Stimulated activated CD8-positive, alpha-beta memory T cell treated with anti-CD3 and anti-CD28 coated beads, Interleukin-2, amount 100 ng/mL, for 1 hour (primary cell): Measurements from ENCODE around the gene PLCB3.

ENCODE experiments used
- DNase-seq, 2 donors: peaks; one replicate each; pipeline ENCODE4 v3.0.0-alpha.2; 2020; ENCODE audit warnings: low read depth in 2 of 2

Gene PLCB3

DNA sequence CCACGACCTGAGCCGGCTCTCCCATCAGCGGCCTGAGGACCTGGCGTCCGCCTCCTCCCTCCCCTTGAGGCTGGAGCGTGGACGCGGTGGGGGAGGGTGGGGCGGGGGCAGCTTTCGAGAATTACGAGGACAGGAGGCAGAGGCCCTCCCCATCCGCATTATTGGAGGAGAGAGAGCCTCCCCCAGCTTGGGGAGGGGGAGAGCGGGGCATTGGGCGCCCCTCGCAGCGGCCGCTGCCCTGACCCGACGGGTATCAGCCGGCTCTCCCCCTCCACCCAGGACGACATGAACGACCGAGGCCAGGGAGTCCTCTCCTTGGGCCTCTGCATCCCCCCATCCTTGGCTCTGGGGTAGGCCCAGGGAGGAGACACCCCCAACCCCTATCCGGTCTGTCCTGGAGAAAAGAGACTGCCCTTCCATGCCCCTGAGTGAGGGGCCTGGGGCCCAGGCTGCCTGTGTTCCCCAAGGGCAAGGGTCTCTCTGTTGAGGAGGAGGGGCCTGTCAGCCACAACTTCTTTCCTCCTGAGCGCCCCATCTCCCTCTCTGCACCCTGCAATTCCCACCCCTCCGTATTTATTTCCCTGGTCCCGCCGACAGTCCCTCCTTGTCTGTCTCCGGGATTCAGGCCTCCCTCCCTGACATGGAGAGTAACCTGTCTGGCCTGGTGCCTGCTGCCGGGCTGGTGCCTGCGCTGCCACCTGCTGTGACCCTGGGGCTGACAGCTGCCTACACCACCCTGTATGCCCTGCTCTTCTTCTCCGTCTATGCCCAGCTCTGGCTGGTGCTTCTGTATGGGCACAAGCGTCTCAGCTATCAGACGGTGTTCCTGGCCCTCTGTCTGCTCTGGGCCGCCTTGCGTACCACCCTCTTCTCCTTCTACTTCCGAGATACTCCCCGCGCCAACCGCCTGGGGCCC is 34.8 kb downstream of the PLCB3 start:
- DNase-seq = no peak

DNA sequence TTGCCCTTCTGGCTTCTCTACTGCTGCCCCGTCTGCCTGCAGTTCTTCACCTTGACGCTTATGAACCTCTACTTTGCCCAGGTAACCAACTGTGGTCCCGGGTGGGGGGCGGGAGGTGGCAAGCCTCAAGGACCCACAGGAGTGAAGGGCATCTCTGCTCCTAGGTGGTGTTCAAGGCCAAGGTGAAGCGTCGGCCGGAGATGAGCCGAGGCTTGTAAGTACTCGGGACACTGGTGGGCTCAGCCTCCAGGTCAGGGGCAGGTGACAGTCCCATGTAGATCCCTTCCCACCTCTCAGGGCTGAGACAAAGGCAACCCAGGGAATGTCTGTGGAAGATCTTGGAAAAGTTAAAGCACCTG is 35.5 kb downstream of the PLCB3 start:
- DNase-seq = no peak

DNA sequence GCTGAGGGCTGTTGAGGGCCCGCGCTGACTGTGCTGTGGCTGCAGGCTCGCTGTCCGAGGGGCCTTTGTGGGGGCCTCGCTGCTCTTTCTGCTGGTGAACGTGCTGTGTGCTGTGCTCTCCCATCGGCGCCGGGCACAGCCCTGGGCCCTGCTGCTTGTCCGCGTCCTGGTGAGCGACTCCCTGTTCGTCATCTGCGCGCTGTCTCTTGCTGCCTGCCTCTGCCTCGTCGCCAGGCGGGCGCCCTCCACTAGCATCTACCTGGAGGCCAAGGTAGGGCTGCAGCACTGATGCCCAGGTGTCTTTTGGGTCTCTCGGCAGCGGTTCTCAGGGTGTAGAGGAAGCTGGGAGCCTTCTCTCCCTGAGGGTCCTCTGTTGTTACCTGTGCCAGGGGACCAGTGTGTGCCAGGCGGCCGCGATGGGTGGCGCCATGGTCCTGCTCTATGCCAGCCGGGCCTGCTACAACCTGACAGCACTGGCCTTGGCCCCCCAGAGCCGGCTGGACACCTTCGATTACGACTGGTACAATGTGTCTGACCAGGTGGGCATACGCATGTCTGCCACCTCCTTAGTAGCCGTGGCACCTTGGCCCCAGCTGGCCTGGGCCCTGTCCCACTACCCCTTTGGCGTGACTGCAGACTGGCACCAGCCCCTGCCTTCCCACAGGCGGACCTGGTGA is 36.5 kb downstream of the PLCB3 start:
- no peak for DNase-seq

DNA sequence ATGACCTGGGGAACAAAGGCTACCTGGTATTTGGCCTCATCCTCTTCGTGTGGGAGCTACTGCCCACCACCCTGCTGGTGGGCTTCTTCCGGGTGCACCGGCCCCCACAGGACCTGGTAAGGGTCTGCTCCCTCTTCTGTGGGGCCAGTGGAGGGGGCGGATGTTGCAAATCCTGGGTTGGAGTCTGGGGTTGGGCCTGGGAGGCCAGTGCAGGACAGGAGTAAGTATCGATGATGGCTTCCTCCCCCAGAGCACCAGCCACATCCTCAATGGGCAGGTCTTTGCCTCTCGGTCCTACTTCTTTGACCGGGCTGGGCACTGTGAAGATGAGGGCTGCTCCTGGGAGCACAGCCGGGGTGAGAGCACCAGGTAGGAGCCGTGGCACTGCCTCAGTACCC is 37.0 kb downstream of the PLCB3 start:
- DNase-seq = no peak

DNA sequence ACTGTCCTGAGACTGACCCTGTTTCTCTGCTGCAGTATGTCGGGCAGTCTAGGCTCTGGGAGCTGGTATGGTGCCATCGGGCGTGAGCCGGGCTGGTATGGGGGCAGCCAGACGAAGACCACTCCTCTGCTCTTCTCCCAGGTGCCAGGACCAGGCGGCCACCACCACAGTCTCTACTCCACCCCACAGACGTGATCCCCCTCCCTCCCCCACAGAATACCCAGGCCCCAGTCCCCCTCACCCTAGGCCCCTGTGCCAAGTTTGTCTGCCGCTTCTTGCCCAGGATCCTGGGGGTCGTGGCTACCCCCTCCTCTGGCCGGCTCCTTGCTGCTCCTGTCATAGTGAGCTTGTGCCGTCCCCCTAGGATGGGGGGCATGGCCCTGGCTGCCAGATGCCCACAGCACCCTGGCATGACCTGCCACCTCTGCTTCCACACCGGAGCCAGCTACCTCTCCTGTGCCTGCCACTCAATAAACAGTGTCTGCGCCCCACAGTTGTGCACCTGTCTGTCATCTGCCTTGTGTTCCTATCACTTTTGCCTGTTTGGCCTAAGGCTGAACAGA is 37.8 kb downstream of the PLCB3 start:
- no peak for DNase-seq

DNA sequence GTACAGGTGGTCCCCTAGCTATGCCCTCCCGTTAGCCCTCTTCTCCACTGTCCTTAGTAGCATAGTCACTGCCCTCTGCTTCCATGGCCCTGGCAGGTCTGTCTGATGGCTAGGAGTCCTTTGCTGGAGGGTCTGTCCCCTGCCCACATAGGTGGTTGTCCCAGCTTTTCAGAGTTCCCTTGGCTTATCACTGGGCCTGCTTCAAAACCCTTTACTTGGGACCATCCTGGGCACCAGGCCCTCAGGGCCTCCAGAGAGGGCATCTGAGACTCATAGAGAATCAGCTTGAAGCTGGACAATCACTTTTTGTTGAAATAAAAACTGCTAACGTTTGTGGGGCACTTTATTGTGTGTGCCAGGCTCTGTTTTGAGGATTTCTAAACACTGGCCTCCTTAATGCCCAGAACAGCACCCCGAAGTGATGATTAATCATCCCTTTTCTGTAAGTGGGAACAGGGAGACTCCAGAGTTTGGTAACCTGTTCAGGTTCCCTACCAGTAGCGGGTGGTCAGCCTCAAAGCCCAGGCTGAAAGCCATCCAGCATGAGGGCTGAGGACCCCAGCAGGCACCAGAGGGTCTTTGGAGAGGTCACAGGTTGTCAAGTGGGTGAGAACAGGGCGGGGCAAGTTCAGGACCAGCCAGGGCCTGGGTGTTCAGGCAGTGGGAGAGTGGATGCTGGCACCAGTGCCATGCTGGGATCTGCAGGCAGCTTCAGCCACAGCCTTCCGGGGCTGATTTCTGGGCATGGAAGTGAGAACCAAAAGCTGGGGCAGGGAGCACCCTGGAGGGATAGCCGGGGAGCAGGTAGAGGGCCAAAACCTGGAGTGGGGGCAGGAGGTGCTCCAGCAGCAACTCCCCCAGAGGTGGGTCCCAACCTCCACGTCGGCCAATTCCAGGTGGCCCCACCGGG is 39.3 kb downstream of the PLCB3 start:
- no peak for DNase-seq

DNA sequence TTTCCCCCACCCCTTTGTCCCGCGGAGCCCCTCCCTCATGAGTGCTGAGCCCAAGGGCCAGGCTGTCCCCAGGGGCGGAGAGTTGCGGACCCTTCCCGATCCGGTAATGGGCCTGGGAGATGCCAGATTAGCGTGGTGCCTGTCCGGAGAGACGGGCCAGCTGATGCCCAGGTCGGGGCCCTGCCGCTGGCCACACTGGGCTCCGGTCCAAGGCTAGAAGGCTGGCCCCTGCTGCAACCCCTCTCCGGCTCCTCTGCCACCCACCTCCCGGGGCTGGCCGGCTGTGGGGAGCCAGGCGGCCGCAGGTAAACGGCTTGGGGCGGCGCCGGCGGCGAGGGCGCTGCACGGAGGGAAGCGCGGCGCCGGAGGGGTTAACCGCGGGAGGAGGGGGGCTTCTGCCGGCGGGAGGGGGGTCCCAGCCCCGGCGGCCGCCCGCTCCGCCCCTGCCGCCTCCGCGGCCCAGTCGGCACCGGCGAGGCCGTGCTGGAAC is 40.0 kb downstream of the PLCB3 start, which contains the start of gene KCNK4:
Gene KCNK4, plus strand, starts transcription at position 41 of the 490 bp plus-strand sequence. CDS start 1,717 bp downstream, outside the sequence.
- DNase-seq = no peak

DNA sequence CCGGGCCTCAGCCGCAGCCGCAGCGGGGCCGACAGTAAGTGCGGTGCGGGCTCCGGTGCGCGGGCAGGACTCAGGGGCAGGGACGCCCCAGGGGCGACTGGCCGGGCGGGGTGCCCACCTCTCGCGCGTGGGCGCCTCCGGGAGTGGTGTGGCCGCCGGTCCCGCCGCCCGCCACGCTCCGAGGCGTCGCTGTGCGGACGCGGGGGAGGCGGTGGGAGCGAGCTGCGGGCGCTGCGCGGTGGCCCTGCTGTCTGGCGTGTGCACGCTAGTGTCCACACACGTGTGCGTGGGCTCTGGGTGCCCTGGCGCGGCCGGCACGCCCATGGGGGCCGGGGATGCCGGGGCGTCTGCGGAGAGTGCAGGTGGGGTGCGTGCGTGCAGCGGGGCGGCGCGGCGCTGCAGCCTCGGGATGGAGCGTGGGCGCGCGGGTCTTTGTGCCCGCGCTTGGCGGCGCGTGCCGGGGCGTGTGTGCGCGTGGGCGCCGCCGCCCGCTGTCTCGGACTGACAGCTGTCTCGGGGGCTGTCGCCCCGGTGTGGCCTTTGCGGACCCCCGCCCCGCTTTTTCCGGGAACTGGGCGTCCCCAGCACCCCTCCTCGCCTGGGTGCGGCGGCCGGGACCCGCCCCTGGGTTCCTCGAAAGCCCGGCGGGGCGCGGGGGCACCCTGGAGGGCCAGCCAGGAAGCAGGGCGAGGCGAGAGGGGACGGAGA is 40.6 kb downstream of the PLCB3 start:
- no peak for DNase-seq

DNA sequence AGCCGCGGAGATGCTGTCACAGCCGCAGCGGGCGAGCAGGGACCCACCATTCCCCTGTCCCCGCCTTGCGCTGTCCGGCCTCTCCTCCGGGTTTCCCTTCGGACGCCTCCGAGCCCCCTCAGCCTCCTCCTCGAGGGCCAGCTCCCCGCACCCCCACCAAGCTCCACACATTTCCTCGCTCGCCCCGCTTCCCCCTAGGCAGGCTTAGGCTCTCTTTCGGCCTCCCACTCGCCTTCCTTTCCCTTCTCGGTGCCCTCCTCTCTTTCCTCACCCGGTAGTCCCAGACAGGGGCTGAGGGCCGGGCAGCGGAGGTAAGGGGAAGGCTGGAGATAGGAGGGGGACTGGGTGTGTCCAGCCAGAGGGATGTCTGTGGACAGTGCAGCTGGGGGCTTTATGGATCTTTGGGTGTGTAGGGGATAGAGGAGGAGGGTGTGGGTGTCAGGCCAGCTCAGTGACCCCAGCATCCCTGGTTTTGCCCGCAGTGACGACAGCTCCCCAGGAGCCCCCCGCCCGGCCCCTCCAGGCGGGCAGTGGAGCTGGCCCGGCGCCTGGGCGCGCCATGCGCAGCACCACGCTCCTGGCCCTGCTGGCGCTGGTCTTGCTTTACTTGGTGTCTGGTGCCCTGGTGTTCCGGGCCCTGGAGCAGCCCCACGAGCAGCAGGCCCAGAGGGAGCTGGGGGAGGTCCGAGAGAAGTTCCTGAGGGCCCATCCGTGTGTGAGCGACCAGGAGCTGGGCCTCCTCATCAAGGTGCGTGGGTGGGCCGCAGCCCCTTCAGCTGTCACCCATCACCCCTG is 41.3 kb downstream of the PLCB3 start:
- DNase-seq = no peak

DNA sequence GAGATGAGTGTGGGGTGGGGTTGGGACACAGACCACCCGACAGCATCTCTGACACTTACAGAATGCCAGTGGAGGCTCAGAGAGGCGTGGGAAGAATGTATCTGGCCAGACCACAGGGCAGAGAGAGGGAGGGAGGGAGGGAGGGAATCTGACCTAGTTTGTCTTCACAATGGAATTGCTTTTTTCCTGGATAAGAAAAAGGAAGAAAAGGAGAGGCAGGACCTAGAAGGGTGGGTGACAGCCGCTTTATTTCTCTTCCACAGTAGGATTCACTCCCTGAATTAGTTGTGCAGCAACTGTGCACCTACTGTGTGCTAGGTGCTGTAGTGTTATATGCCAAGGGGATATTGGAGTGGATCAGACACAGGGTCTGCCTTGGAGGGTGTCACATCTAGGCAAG is 43.4 kb downstream of the PLCB3 start:
- DNase-seq = no peak

DNA sequence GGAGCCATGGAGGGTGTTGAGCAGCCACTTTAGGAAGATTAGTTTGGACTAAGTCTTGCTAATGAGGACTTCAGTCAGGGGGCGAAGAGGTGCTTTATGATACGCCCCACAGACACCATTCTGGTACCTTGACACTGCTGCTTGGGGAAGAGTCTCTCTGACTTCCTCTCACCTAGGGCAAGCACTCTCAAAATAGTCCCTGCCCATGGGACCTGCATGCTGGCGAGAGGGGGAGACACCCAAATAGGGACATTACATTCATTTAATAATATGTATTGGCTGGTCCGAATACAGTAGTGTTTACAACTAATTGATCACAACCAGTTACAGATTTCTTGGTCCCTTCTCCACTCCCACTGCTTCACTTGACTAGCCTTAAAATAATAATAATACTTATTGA is 44.4 kb downstream of the PLCB3 start:
- no peak for DNase-seq

DNA sequence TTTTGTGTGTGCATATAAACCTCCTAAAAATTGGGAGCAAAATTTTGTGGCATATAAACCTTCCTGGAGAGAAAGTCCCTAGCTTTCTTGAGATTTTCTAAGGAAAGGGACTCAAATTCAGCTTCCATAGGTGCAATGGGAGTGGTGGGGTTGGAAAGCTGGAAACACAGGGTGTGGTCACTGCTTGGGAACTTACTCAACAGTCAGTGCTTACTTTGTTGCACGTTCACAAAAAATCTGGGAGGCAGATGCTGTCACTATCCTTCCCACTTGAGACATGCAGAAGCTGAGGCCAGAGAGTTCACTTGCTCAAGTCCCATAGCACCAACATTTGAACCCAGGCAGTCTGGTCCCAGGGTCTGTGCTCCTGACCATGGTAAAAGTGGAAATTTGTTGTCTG is 44.9 kb downstream of the PLCB3 start:
- no peak for DNase-seq

DNA sequence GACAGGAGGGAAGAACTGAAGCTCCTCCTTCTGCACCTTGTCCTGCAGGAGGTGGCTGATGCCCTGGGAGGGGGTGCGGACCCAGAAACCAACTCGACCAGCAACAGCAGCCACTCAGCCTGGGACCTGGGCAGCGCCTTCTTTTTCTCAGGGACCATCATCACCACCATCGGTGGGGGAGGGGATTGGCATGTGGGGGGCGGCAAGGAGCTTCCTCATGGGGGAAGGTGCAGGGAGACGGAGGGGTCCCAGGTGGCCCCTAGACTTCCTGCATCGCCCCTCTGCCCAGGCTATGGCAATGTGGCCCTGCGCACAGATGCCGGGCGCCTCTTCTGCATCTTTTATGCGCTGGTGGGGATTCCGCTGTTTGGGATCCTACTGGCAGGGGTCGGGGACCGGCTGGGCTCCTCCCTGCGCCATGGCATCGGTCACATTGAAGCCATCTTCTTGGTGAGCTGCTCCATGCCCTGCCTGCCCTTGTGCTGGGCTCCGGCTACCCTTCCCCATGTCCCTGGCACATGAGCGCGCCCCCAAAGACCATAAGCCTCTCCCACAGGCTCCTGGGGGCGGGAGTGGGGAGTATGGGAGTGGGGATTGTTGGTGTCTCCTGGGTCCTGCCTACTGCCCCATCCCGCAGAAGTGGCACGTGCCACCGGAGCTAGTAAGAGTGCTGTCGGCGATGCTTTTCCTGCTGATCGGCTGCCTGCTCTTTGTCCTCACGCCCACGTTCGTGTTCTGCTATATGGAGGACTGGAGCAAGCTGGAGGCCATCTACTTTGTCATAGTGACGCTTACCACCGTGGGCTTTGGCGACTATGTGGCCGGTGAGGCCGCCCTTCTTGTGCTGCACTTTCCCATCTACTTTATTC is 45.7 kb downstream of the PLCB3 start:
- DNase-seq = no peak

DNA sequence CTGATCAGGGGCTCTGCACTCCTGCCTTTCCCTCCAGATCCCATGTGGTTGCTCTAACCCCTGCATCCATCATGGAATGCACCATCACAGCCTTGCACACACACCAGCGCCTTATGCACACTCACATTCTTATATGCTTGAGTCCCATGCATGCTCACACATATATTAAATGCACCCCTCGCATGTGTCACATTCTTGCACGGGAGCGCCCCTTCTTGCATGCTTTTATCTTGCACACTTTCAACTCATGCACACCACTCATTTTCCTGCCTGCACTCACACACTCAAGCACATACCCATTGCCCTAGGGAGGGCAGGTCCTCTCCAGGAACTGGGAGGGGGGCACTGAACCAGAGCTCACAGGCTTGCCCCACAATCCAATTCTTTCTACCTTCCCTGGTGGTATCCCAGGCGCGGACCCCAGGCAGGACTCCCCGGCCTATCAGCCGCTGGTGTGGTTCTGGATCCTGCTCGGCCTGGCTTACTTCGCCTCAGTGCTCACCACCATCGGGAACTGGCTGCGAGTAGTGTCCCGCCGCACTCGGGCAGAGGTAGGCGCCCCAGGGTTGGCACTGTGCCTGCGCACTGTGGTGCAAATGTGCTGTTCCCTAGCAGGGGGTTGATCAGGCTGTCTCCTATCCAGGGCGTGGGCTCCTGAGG is 46.5 kb downstream of the PLCB3 start:
- no peak for DNase-seq

DNA sequence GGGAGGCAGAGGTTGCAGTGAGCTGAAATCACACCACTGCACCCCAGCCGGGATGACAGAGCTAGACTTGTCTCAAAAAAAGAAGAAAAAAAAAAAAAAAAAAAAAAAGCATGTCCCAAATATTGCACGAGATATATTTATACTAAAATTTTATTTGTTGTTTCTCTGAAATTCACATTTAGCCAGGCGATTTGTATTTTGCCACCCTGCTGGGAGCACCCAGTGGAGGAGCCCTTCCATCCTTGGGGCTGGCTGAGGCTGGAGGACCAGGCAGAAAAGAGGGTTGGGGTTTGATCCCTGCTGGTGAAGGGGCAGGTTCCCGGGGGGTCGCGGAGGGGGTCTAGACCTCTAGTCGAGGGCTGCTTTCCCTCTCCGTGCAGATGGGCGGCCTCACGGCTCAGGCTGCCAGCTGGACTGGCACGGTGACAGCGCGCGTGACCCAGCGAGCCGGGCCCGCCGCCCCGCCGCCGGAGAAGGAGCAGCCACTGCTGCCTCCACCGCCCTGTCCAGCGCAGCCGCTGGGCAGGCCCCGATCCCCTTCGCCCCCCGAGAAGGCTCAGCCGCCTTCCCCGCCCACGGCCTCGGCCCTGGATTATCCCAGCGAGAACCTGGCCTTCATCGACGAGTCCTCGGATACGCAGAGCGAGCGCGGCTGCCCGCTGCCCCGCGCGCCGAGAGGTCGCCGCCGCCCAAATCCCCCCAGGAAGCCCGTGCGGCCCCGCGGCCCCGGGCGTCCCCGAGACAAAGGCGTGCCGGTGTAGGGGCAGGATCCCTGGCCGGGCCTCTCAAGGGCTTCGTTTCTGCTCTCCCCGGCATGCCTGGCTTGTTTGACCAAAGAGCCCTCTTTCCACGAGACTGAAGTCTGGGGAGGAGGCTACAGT is 47.9 kb downstream of the PLCB3 start:
- DNase-seq = no peak

DNA sequence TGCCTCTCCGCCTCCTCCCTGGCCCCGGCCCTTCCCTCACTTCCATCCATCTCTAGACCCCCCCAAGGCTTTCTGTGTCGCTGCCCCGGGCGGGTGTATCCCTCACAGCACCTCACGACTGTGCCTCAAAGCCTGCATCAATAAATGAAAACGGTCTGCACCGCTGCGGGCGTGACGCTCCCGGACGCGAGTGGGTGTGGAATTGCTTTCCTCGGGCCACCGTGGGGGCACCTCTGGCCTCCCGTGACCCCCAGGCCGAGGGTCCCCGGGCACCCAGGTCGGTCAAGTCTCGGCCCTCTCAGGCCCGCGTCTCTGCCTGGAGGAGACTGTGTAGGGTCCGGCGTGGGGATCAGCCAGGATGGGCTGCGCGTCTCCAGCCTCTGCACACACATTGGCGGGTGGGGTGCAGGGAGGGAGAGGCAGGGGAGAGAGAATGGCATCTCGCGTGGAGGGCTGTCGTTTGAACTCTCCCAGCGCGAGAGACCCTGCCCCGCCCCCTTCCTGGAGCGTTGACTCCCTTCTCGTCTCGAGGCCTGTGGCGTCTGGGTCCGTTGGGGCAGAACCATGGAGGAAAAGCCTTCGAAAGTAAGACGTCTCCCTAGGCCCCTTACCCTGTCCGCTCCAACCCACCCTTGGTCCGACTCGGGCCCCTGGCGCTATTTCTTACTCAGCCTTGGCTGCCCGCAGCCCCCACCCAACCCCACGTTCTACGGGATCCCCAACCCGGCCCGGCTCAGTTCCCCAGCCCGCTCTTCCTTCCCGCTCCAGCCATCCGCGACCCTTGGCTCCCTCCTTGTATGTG is 48.7 kb downstream of the PLCB3 start, which contains the start of gene CATSPERZ:
Gene CATSPERZ, plus strand, starts transcription at position 512 of the 802 bp plus-strand sequence. Its CDS starts 53 bp downstream, at position 565.
- DNase-seq = no peak
